Sigmoid colon (tissue), 4 donors: ENCODE measurements around the gene AHNAK2.

ENCODE experiments used
- EP300 ChIP-seq, 4 donors: sonication (generic); formaldehyde crosslinking; IDR thresholded peaks; one replicate each; pipeline ENCODE4 v1.6.1; 2017; ENCODE audit warnings: antibody characterized with exemption in 4 of 4
- POLR2A ChIP-seq, 2 donors: fragments of 450-650 bp; IDR thresholded peaks; one replicate each; pipeline ENCODE4 v1.6.1; 2016; ENCODE audit warnings: antibody characterized with exemption in 2 of 2, mild to moderate bottlenecking in 2 of 2, moderate library complexity in 2 of 2
- POLR2AphosphoS5 ChIP-seq, 4 donors: sonication (generic); formaldehyde crosslinking; IDR thresholded peaks; one replicate each; pipeline ENCODE4 v1.6.1; 2017; ENCODE audit warnings: antibody characterized with exemption in 4 of 4
- TF ChIP-seq, protein P1 (sequence below), 4 experiments: fragments of 450-650 bp in 3 of 4; fragments of 200-600 bp in 1 of 4; IDR thresholded peaks; one replicate each; pipeline ENCODE4 v1.5.1; 2016 to 2019; ENCODE audit warnings: antibody characterized with exemption in 4 of 4, mild to moderate bottlenecking in 3 of 4, moderate library complexity in 2 of 4

DNA sequence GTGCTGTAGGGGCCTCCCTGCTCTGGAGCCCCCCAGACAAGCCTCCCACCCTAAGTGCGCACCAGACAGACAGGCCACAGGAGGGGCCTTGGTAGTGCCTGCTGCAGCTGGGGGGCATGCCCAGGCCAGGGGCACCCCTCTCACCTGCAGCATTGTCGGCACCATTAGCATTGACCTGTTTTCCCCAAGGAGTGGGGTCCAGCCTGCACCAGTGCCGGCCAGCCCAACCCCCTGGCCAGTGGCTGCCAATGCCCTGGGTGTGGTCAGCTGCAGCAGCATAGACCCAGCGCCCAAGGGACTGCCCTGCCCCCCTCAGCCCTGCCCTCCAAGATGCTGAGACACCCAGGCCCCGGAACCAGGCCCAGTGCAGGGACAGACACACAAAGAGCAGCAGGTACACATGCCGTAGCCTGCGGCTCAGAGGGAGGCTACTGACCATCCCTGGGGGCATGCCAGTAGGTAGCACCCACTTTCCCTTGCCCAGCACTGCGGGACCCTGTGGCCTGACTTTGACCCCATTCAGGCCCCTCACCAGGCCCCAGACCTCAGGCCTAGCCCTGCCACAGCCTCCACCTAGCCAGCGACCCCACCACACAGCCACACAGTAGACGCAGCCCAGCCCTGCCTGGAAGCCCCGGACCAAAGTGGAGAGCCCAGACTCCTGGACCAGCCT lies 1.0 kb downstream of the AHNAK2 start:
- TF ChIP-seq POLR2AphosphoS5 (IDR thresholded peaks at IDR 0.05): no peak
- TF ChIP-seq, protein P1, sequence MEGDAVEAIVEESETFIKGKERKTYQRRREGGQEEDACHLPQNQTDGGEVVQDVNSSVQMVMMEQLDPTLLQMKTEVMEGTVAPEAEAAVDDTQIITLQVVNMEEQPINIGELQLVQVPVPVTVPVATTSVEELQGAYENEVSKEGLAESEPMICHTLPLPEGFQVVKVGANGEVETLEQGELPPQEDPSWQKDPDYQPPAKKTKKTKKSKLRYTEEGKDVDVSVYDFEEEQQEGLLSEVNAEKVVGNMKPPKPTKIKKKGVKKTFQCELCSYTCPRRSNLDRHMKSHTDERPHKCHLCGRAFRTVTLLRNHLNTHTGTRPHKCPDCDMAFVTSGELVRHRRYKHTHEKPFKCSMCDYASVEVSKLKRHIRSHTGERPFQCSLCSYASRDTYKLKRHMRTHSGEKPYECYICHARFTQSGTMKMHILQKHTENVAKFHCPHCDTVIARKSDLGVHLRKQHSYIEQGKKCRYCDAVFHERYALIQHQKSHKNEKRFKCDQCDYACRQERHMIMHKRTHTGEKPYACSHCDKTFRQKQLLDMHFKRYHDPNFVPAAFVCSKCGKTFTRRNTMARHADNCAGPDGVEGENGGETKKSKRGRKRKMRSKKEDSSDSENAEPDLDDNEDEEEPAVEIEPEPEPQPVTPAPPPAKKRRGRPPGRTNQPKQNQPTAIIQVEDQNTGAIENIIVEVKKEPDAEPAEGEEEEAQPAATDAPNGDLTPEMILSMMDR (IDR thresholded peaks at IDR 0.05): no peak
- TF ChIP-seq POLR2A (IDR thresholded peaks at IDR 0.05): no peak
- no peak for TF ChIP-seq EP300 (IDR thresholded peaks at IDR 0.05)
